GM23338 (cell line): ENCODE data around the gene ARHGAP32. TPM values are rescaled to one million over a fixed set of nuclear protein-coding genes. Genes with fewer than 3 reads are reported as not detected.

Source experiments
- ATAC-seq: fragments of 200-7000 bp; cut with Tn5 transposase; 3 replicates; pipeline ENCODE4 v1.9.1; 2020
- DNase-seq: peaks from one replicate; pipeline ENCODE4 v3.0.0-alpha.2; 2015; ENCODE audit warnings: low spot score
- H2AFZ ChIP-seq: fragments of 200-600 bp; sonication (generic); 2 replicates; pipeline ENCODE4 v1.8.0; 2016; ENCODE audit warnings: antibody characterized with exemption, mild to moderate bottlenecking, moderate library complexity
- H3F3A ChIP-seq: fragments of 200-600 bp; sonication (generic); replicated peaks from 2 replicates; pipeline ENCODE4 v1.8.0; 2017; ENCODE audit warnings: antibody characterized with exemption, mixed run types, low read depth
- H3K27ac ChIP-seq: fragments of 200-600 bp; sonication (generic); 2 replicates; pipeline ENCODE4 v1.6.1; 2016; ENCODE audit warnings: low read depth
- H3K27me3 ChIP-seq: fragments of 200-600 bp; sonication (generic); 2 replicates; pipeline ENCODE4 v1.8.0; 2016; ENCODE audit warnings: mild to moderate bottlenecking, mixed run types, moderate library complexity; ENCODE audit not compliant: insufficient read depth
- H3K36me3 ChIP-seq: fragments of 200-600 bp; sonication (generic); 2 replicates; pipeline ENCODE4 v1.8.0; 2016; ENCODE audit warnings: mild to moderate bottlenecking; ENCODE audit not compliant: insufficient read depth
- H3K4me1 ChIP-seq: fragments of 200-600 bp; sonication (generic); 2 replicates; pipeline ENCODE4 v1.8.0; 2016; ENCODE audit warnings: mild to moderate bottlenecking, moderate library complexity; ENCODE audit not compliant: insufficient read depth
- H3K4me2 ChIP-seq: fragments of 200-600 bp; sonication (generic); 2 replicates; pipeline ENCODE4 v1.7.1; 2017; ENCODE audit warnings: mixed run types
- H3K4me3 ChIP-seq: fragments of 200-600 bp; sonication (generic); 2 replicates; pipeline ENCODE4 v1.6.1; 2016; ENCODE audit warnings: mixed run types
- H3K79me2 ChIP-seq: fragments of 200-600 bp; sonication (generic); replicated peaks from 2 replicates; pipeline ENCODE4 v1.8.0; 2017; ENCODE audit warnings: mild to moderate bottlenecking; ENCODE audit not compliant: insufficient read depth
- H3K9me2 ChIP-seq: fragments of 200-600 bp; sonication (generic); 2 replicates; pipeline ENCODE4 v1.8.0; 2017; ENCODE audit not compliant: insufficient read depth
- H4K20me1 ChIP-seq: fragments of 200-600 bp; sonication (generic); replicated peaks from 2 replicates; pipeline ENCODE4 v1.8.0; 2017; ENCODE audit warnings: mild to moderate bottlenecking; ENCODE audit not compliant: insufficient read depth
- H3K27ac Mint-ChIP-seq: 2 replicates; pipeline ENCODE4 v1.8.0; 2020; ENCODE audit warnings: inconsistent platforms, mild to moderate bottlenecking, moderate library complexity, mixed read lengths
- H3K27me3 Mint-ChIP-seq: 3 replicates; pipeline ENCODE4 v1.8.0; 2022; ENCODE audit warnings: low read depth, mild to moderate bottlenecking, moderate library complexity, mixed read lengths, inconsistent platforms; ENCODE audit not compliant: insufficient read depth, poor library complexity
- H3K36me3 Mint-ChIP-seq: 3 replicates; pipeline ENCODE4 v1.8.0; 2021; ENCODE audit warnings: low read depth, mild to moderate bottlenecking, inconsistent platforms, moderate library complexity, mixed read lengths
- H3K4me1 Mint-ChIP-seq: 3 replicates; pipeline ENCODE4 v1.8.0; 2020; ENCODE audit warnings: mild to moderate bottlenecking, inconsistent platforms, mixed read lengths
- H3K4me3 Mint-ChIP-seq: 3 replicates; pipeline ENCODE4 v1.8.0; 2021; ENCODE audit warnings: moderate library complexity, mild to moderate bottlenecking, inconsistent platforms, mixed read lengths
- H3K9me3 Mint-ChIP-seq: 3 replicates; pipeline ENCODE4 v1.8.0; 2020; ENCODE audit warnings: moderate library complexity, mild to moderate bottlenecking, inconsistent platforms, mixed read lengths
- CREB1 ChIP-seq: fragments of 250-450 bp; sonication (Bioruptor Pico); IDR thresholded peaks from 2 replicates; pipeline ENCODE4 v1.5.0; 2020; ENCODE audit warnings: low read depth, mild to moderate bottlenecking, moderate library complexity
- ETS1 ChIP-seq: IDR thresholded peaks from 2 replicates; pipeline ENCODE4 v1.6.1; 2016; ENCODE audit warnings: antibody characterized with exemption
- EZH2 ChIP-seq: fragments of 200-600 bp; sonication (generic); IDR thresholded peaks from one replicate; pipeline ENCODE4 v1.8.0; 2017; ENCODE audit warnings: antibody characterized with exemption, mild to moderate bottlenecking, low read depth; ENCODE audit not compliant: unreplicated experiment
- EZH2phosphoT487 ChIP-seq: fragments of 200-600 bp; sonication (generic); IDR thresholded peaks from one replicate; pipeline ENCODE4 v1.8.1; 2018; ENCODE audit warnings: antibody characterized with exemption; ENCODE audit not compliant: unreplicated experiment
- JUNB ChIP-seq: IDR thresholded peaks from one replicate; pipeline ENCODE4 v1.6.1; 2016; ENCODE audit warnings: antibody characterized with exemption; ENCODE audit not compliant: unreplicated experiment
- NANOG ChIP-seq: IDR thresholded peaks from 2 replicates; pipeline ENCODE4 v1.6.1; 2016; ENCODE audit warnings: antibody characterized with exemption, borderline replicate concordance
- POLR2AphosphoS5 ChIP-seq: IDR thresholded peaks from 2 replicates; pipeline ENCODE4 v1.6.1; 2016; ENCODE audit warnings: antibody characterized with exemption, low read depth
- REST ChIP-seq: IDR thresholded peaks from one replicate; pipeline ENCODE4 v1.6.1; 2018; ENCODE audit warnings: antibody characterized with exemption; ENCODE audit not compliant: unreplicated experiment
- STAT1 ChIP-seq: IDR thresholded peaks from one replicate; pipeline ENCODE4 v1.6.1; 2016; ENCODE audit warnings: antibody characterized with exemption; ENCODE audit not compliant: unreplicated experiment
- ZNF114 ChIP-seq: fragments of 250-450 bp; sonication (Bioruptor Pico); IDR thresholded peaks from 2 replicates; pipeline ENCODE4 v1.5.0; 2020; ENCODE audit warnings: mild to moderate bottlenecking, moderate library complexity
- ZNF331 ChIP-seq: fragments of 250-450 bp; sonication (Bioruptor Pico); IDR thresholded peaks from 2 replicates; pipeline ENCODE4 v1.5.0; 2020; ENCODE audit warnings: low read depth, mild to moderate bottlenecking, moderate library complexity
- polyA plus RNA-seq: library from polyadenylated mRNA; unstranded; fragments of >200 nt; fragmentation: Nextera tagmentation; extraction: Ambion mirVana; gene quantifications from 2 replicates; pipeline ENCODE4 v1.2.1, GENCODE V29; 2016
- total RNA-seq: library from RNA; depleted of rRNA; stranded (reverse); fragments of >200 nt; shearing (Covaris generic); gene quantifications from 2 replicates; pipeline ENCODE4 v1.2.3, GENCODE V29; 2014
- TF ChIP-seq, protein P1 (sequence below): fragments of 250-450 bp; sonication (Bioruptor Pico); IDR thresholded peaks from 2 replicates; pipeline ENCODE4 v1.5.0; 2020; ENCODE audit warnings: mild to moderate bottlenecking, moderate library complexity
- TF ChIP-seq, protein P2 (sequence below), 2 experiments: fragments of 200-600 bp in 1 of 2; sonication (generic) in 1 of 2; conservative IDR thresholded peaks; 2 replicates each; pipeline versions ENCODE4 v1.5.1 to v1.6.1; 2016 to 2017; ENCODE audit warnings: antibody characterized with exemption in 2 of 2, low read depth in 2 of 2, mild to moderate bottlenecking in 2 of 2, moderate library complexity in 1 of 2

Gene ARHGAP32
- total and polyA plus RNA-seq, 2 experiments from 2014 or later: 3.9 to 17.2 TPM

GRCh38 chr11:129222158-129222557 lies 30.0 kb upstream of the ARHGAP32 start:
- Histone ChIP-seq H3K36me3 (peaks cover 3% of the 10 kb centered on the region; the same call in 1 of the 2 replicates), H3K27me3 (no peaks in the 10 kb centered on the region), H4K20me1 (no peaks in the 10 kb centered on the region), H3K4me1 (peaks cover 49% of the 10 kb centered on the region), H3F3A (no peaks in the 10 kb centered on the region), H3K27ac (no peak overlapping the region), H3K4me2 (no peak overlapping the region), H3K9me2 (no peaks in the 10 kb centered on the region), H2AFZ (no peak overlapping the region), H3K4me3 (no peak overlapping the region), H3K79me2 (peaks cover 93% of the 10 kb centered on the region)
- Mint-ChIP-seq H3K27ac (no peak overlapping the region), H3K4me1 (peaks cover 54% of the 10 kb centered on the region), H3K4me3 (no peak overlapping the region), H3K9me3 (peaks cover 18% of the 10 kb centered on the region), H3K27me3 (no peaks in the 10 kb centered on the region), H3K36me3 (peaks cover 17% of the 10 kb centered on the region)
- no peak for DNase-seq
- TF ChIP-seq, protein P1, sequence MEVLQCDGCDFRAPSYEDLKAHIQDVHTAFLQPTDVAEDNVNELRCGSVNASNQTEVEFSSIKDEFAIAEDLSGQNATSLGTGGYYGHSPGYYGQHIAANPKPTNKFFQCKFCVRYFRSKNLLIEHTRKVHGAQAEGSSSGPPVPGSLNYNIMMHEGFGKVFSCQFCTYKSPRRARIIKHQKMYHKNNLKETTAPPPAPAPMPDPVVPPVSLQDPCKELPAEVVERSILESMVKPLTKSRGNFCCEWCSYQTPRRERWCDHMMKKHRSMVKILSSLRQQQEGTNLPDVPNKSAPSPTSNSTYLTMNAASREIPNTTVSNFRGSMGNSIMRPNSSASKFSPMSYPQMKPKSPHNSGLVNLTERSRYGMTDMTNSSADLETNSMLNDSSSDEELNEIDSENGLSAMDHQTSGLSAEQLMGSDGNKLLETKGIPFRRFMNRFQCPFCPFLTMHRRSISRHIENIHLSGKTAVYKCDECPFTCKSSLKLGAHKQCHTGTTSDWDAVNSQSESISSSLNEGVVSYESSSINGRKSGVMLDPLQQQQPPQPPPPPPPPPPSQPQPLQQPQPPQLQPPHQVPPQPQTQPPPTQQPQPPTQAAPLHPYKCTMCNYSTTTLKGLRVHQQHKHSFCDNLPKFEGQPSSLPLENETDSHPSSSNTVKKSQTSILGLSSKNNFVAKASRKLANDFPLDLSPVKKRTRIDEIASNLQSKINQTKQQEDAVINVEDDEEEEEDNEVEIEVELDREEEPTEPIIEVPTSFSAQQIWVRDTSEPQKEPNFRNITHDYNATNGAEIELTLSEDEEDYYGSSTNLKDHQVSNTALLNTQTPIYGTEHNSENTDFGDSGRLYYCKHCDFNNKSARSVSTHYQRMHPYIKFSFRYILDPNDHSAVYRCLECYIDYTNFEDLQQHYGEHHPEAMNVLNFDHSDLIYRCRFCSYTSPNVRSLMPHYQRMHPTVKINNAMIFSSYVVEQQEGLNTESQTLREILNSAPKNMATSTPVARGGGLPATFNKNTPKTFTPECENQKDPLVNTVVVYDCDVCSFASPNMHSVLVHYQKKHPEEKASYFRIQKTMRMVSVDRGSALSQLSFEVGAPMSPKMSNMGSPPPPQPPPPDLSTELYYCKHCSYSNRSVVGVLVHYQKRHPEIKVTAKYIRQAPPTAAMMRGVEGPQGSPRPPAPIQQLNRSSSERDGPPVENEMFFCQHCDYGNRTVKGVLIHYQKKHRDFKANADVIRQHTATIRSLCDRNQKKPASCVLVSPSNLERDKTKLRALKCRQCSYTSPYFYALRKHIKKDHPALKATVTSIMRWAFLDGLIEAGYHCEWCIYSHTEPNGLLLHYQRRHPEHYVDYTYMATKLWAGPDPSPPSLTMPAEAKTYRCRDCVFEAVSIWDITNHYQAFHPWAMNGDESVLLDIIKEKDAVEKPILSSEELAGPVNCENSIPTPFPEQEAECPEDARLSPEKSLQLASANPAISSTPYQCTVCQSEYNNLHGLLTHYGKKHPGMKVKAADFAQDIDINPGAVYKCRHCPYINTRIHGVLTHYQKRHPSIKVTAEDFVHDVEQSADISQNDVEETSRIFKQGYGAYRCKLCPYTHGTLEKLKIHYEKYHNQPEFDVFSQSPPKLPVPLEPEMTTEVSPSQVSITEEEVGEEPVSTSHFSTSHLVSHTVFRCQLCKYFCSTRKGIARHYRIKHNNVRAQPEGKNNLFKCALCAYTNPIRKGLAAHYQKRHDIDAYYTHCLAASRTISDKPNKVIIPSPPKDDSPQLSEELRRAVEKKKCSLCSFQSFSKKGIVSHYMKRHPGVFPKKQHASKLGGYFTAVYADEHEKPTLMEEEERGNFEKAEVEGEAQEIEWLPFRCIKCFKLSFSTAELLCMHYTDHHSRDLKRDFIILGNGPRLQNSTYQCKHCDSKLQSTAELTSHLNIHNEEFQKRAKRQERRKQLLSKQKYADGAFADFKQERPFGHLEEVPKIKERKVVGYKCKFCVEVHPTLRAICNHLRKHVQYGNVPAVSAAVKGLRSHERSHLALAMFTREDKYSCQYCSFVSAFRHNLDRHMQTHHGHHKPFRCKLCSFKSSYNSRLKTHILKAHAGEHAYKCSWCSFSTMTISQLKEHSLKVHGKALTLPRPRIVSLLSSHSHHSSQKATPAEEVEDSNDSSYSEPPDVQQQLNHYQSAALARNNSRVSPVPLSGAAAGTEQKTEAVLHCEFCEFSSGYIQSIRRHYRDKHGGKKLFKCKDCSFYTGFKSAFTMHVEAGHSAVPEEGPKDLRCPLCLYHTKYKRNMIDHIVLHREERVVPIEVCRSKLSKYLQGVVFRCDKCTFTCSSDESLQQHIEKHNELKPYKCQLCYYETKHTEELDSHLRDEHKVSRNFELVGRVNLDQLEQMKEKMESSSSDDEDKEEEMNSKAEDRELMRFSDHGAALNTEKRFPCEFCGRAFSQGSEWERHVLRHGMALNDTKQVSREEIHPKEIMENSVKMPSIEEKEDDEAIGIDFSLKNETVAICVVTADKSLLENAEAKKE (CRISPR knock-in tag): no peak
- TF ChIP-seq ZNF114 (no peak), EZH2phosphoT487 (no peak), ZNF331 (CRISPR knock-in tag) (no peak), NANOG (no peak), EZH2 (no peak), REST (no peak), CREB1 (no peak), STAT1 (no peak), JUNB (no peak), POLR2AphosphoS5 (no peak), ETS1 (no peak)
- TF ChIP-seq, protein P2, sequence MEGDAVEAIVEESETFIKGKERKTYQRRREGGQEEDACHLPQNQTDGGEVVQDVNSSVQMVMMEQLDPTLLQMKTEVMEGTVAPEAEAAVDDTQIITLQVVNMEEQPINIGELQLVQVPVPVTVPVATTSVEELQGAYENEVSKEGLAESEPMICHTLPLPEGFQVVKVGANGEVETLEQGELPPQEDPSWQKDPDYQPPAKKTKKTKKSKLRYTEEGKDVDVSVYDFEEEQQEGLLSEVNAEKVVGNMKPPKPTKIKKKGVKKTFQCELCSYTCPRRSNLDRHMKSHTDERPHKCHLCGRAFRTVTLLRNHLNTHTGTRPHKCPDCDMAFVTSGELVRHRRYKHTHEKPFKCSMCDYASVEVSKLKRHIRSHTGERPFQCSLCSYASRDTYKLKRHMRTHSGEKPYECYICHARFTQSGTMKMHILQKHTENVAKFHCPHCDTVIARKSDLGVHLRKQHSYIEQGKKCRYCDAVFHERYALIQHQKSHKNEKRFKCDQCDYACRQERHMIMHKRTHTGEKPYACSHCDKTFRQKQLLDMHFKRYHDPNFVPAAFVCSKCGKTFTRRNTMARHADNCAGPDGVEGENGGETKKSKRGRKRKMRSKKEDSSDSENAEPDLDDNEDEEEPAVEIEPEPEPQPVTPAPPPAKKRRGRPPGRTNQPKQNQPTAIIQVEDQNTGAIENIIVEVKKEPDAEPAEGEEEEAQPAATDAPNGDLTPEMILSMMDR (conservative IDR thresholded peaks at IDR 0.05; ENCODE audit: low read depth in 2 of 2): no peak
- ATAC-seq: no peak
